Pancreas (tissue), 10 donors: ENCODE data around the gene CAMK2A. TPM values are rescaled to one million over a fixed set of nuclear protein-coding genes. Genes with fewer than 3 reads are reported as not detected.

Source experiments
- ATAC-seq, 4 donors: fragments of 200-7000 bp; cut with Tn5 transposase; one replicate each; pipeline versions ENCODE4 v1.8.0 to v1.9.1; 2020; ENCODE audit warnings: mild to moderate bottlenecking in 4 of 4, moderate library complexity in 4 of 4
- DNase-seq, 6 donors: peaks; one replicate each; pipeline ENCODE4 v3.0.0-alpha.2; 2020
- FAIRE-seq: peaks from 2 replicates; lab custom pipeline; 2012; peaks lifted over from hg19 to GRCh38; lab: Jason Lieb, UNC
- H3K27ac ChIP-seq, 4 donors: fragments of 200-600 bp; sonication (generic); 1 replicate in 3 of 4; 2 replicates in 1 of 4; pipeline versions ENCODE4 v1.5.0 to v1.8.0; 2020
- H3K27me3 ChIP-seq, 4 donors: fragments of 200-600 bp; one replicate each; pipeline ENCODE4 v1.8.0; 2021
- H3K36me3 ChIP-seq, 3 donors: fragments of 200-600 bp; sonication (generic) in 1 of 3; one replicate each; pipeline versions ENCODE4 v1.5.0 to v1.8.0; 2020 to 2021
- H3K4me1 ChIP-seq, 3 donors: fragments of 200-600 bp; one replicate each; pipeline ENCODE4 v1.8.0; 2021
- H3K4me3 ChIP-seq, 4 donors: fragments of 200-600 bp; sonication (generic) in 2 of 4; one replicate each; pipeline versions ENCODE4 v1.5.0 to v1.8.0; 2020 to 2021
- H3K9me3 ChIP-seq, 4 donors: fragments of 200-600 bp; one replicate each; pipeline ENCODE4 v1.8.0; 2021
- CTCF ChIP-seq, 4 donors: fragments of 200-600 bp; sonication (generic) in 3 of 4; IDR thresholded peaks; one replicate each; pipeline versions ENCODE4 v1.5.0 to v1.8.0; 2021; ENCODE audit warnings: antibody characterized with exemption in 4 of 4
- WGBS, 2 donors: extraction: QIAGEN DNeasy Blood & Tissue Kit; methylation state at CpG; one replicate each; pipeline ENCODE4 v1.1.7; 2013; 5-methylcytosine and 5-hydroxymethylcytosine counted together
- intact Hi-C, 3 donors: fragments of 100-400 bp; cut with DNase I; formaldehyde crosslinking; loops; one replicate each; pipeline versions ENCODE4 v1.11.1 to v1.14.2; 2022
- polyA plus RNA-seq, 2 donors: library from polyadenylated mRNA; stranded (reverse); fragments of 200-250 nt; gene quantifications; one replicate each; pipeline ENCODE4 v1.2.3, GENCODE V29; 2013
- total RNA-seq, 6 donors: library from RNA; stranded (reverse); fragmentation: NEBNext Ultra II Directional in 4 of 6; extraction: Animal tissue kit (Norgen Biotek cat#: 25700) in 4 of 6; gene quantifications; one replicate each; pipeline versions ENCODE4 v1.2.1 to v1.2.4, GENCODE V29; 2021 to 2023
- donor health status: healthy with polysubstance abuse.
- donor health status: DM: no; HTN: no; CAD: no; lungs with moderate emphysema.
- donor health status: DM: no; HTN: no; CAD: no.
- donor health status: control.
- donor health status: control.
- donor health status: Bipolar disorder and iron deficiency.
- donor health status: DM: yes; HTN: yes; CAD: no.
- donor health status: DM: no; HTN: no; CAD: no.
- donor health status: DM: no; HTN: no; CAD: no.
- donor health status: DM: yes; HTN: yes; CAD: no.

The CAMK2A gene
- total and polyA plus RNA-seq, 8 donors: 0.03 to 0.19 (median 0.08) TPM; not detected in 3

DNA sequence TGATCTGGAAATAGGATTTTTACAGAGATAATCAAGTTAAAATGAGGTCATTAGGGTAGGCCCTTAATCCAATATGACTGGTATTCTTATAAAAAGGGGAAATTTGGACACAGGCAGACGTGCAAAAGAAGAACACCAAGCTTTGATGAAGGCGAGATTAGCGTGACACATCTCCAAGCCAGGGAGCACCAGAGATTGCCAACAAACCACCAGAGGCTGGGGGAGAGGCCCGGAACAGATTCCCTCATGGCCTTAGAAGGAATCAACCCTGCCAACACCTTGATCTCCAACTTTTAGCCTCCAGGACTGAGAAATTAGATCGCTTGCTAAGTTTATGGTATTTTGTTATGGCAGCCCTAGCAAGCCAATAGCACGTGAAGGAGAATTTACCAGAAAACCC is 23.9 kb upstream of the CAMK2A start:
- intact Hi-C loops: no loop called here
- Histone ChIP-seq H3K27me3 (no peaks in the 10 kb centered on the region), H3K36me3 (no peaks in the 10 kb centered on the region), H3K4me3 (no peak overlapping the region), H3K9me3 (no peaks in the 10 kb centered on the region), H3K27ac (no peak overlapping the region), H3K4me1 (no peaks in the 10 kb centered on the region)
- no peak for DNase-seq
- no peak for FAIRE-seq
- TF ChIP-seq CTCF (IDR thresholded peaks at IDR 0.05): no peak
- 86 to 92% methylated on average over 6 of the region's 6 CpGs for WGBS, 2 donors
- ATAC-seq: no peak

- H3K4me3 ChIP-seq: no peak overlapping the region
- TF ChIP-seq CTCF (IDR thresholded peaks at IDR 0.05): no peak
- no peaks in the 10 kb centered on the region for H3K27me3 ChIP-seq
- 89 to 91% methylated on average over 6 of the region's 6 CpGs for WGBS, 2 donors
- H3K27ac ChIP-seq: no peak overlapping the region
- H3K9me3 ChIP-seq: no peaks in the 10 kb centered on the region
- ATAC-seq: no peak
- no peaks in the 10 kb centered on the region for H3K36me3 ChIP-seq
- no peaks in the 10 kb centered on the region for H3K4me1 ChIP-seq
- DNase-seq: no peak
- FAIRE-seq: no peak
- intact Hi-C loops: no loop called here
These were observed 22.9 kb upstream of the CAMK2A start for GRCh38 chr5:150312518-150312917.

DNA sequence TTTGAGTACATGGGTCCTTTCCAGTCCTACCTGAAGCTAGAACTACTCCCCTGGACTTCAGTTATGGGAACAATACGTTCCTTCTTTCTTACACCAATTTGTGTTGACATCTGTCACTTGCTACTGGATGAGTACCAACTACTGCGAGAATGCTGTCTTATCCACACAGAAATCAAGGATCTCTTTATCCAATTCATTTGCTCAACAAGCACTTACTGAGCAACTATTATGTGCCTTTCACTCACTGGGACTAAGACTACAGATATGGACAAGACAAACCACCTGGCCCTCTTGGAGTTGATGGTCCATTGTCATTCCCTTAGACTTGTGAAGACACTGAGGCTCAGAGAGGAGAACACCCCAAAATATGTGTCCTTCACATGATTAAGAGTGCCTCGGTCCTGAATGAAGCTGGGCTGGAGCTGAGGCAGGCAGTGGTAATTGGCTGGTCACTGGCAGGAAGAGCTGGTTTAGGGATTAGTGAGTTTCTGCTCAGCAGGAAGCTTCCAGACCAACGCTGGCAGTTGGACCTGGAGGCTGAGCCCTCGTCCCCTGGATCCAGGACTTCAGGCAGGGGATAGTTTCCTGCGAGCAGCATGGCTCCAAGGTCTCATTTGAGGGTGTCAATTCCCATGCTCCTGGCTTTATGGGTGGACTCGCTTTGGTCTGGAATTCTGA is 21.6 kb upstream of the CAMK2A start:
- FAIRE-seq (no peak), ATAC-seq (no peak), DNase-seq (no peak)
- Histone ChIP-seq H3K27ac (no peak overlapping the region), H3K27me3 (no peaks in the 10 kb centered on the region), H3K36me3 (no peaks in the 10 kb centered on the region), H3K9me3 (no peaks in the 10 kb centered on the region), H3K4me1 (no peaks in the 10 kb centered on the region), H3K4me3 (no peak overlapping the region)
- WGBS, 2 donors: 74 to 79% methylated on average over 7 of the region's 7 CpGs
- intact Hi-C loops: no loop called here
- TF ChIP-seq CTCF (IDR thresholded peaks at IDR 0.05): no peak

- 53 to 55% methylated on average over 5 of the region's 5 CpGs for WGBS, 2 donors
- no peak for DNase-seq
These were observed 20.7 kb upstream of the CAMK2A start for GRCh38 chr5:150310246-150310645.

More at GRCh38 chr5:150310246-150310645, 20.7 kb upstream of the CAMK2A start:
- intact Hi-C loops: no loop called here
- FAIRE-seq (no peak), ATAC-seq (no peak)
- TF ChIP-seq CTCF (IDR thresholded peaks at IDR 0.05): no peak
- no peaks in the 10 kb centered on the region for H3K9me3 ChIP-seq
- no peaks in the 10 kb centered on the region for H3K36me3 ChIP-seq
- no peak overlapping the region for H3K27ac ChIP-seq
- no peaks in the 10 kb centered on the region for H3K27me3 ChIP-seq
- no peak overlapping the region for H3K4me3 ChIP-seq
- H3K4me1 ChIP-seq: no peaks in the 10 kb centered on the region
